Measurements from ENCODE around the gene OTX2.

Gene OTX2

DNA sequence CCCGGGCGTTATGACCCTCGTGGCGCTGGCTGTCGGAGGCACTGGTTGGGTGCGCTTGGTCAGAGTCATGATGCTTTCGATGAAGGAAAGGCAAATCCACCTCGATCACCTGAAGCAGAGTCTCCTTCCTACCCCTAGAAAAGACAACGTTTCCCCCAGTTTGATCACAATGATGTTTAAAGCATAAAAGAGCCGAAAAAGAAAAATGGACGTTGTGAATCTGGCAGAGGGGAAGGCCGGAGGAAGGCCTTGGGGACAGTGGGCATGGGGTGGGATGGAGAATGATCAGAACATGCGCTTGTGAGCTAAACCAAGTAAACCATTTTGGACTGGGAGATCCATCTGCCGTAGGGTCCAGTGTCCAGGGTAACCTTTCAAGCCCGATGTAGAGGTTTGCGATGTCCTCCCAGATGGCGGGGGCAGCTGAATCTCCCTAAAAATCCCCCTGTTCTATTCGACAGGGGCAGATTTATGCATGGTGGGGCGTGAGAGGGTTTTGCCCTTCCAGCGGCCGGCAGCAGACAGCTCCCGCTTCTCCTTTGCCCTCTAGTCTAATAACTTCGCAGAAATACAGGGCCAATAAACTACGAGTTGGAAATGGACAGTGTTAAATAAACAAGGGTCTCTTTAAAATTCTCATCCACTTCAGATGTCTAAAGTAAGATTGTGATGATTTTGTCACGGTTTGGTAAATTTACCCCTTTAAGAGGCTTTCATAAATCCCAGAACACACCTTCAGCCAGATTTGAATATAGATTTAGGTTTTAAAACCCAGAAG lies 2.3 kb upstream of the OTX2 start:
- DNase-seq (ENCODE audit: low read depth in 2 of 2, low spot score in 1 of 2), result no peak

DNA sequence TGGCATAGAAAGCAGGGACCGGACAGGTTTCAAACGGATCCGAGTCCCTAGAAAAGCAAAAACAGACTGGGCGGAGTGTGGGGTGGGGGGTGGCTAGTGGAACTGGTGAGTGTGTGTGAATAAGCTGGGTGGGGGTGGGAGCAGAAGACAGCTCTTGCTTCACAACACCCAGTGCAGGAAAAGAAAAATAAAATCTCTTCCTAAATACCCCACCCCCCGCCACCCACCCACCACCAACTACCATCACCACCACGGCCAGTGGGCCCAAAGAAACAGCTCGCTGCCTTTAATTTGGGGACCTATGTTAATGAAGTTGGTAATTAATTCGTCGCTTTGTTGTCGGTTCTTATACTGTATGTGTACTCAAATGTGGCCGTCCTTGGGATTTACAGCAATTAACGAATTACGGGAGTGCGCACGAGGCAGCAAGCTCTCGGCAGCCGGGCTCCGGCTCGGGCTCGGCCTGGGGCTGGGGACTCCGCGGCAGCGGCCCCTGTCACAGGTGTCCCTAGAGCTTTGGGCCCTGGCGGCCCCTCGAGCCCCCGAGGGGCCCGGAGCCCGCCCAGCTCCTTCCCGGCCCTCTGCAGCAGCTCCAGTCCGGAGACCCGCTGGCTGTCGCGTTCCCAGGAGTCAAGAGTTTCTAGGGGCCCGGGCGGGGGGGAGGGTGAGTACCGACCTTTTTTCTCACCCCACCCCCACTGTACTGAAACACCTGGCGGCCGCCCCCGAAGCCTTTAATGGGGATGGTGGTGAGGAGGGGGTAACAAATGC lies 1.5 kb upstream of the OTX2 start:
- no peak for DNase-seq (ENCODE audit: low read depth in 2 of 2, low spot score in 1 of 2)

DNA sequence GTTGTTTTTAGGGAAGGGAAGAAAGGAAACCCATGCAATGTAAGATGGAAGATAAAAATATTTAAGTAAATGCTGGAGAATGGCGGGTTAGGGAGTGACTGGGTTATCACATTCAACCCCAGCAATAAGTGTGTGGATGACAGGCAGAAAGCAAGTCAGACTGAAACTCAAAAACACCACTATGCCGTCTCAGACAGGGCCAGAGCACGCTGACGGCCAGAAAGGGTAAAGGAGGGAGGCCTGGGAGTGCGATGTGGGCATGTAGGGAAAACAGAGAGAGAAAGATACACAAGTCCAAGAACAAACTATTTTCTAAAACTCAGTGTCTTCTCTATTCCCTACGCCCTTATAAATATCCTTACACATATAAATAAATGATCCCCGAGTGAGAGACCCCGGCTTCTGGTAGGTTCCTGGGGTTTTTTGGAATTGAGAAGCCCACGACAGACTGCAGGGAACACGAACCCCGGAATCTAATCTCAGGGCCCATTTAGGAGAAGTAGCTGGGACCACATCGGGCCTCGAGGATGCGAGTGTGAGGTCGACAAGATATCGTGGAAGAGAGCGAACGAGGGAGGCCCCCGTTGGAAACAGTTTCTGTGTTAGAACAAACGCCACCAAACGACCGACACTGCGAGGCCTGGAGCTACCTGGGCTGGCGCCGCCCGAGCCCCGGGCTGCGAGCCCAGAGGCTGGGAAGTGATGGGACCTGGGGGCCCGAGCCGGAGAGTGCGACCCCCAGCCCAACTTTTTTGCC lies 735 bp upstream of the OTX2 start:
- DNase-seq (ENCODE audit: low read depth in 2 of 2, low spot score in 1 of 2), result no peak

DNA sequence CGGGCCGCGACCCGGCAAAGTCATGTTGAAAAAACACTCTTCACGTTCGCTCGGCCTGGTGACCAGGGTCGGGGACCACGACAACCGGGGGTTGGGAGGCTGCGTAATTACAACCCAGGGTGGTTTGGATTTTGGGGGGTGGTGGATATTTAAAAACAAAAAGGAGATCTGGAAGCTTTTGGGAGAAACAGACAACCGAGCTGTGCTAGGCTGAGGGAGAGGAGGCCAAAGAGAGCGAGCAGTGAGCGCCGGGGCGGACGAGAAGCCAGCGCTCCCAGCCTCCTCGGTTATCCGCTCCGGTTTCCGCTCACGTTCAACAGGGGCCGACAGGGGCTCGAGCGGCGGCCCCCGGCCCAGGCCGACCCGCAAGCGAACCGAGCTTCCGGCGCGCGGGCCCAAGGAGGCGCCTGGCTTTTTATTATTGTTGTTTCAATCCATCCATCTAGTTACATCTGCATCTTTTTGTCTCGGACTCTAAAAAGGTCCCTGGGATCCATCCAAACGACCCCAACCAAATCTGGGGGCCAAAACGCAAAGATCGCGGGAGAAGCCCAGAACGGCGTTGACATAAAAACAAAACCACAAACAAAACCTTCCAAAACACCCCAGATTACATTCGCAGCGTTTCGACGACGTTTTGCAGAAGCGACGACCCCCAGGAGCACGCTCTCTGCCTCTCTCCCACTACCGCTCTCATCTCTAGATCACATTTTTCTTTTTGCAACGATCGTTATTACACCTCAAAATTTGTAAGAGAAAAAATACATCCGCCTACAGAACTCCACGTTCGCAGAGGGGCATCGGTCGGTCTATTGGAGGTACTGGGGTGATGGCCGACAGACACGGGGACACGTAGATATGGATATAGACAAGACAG lies 771 bp downstream of the OTX2 start:
- DNase-seq (ENCODE audit: low read depth in 2 of 2, low spot score in 1 of 2), result no peak

DNA sequence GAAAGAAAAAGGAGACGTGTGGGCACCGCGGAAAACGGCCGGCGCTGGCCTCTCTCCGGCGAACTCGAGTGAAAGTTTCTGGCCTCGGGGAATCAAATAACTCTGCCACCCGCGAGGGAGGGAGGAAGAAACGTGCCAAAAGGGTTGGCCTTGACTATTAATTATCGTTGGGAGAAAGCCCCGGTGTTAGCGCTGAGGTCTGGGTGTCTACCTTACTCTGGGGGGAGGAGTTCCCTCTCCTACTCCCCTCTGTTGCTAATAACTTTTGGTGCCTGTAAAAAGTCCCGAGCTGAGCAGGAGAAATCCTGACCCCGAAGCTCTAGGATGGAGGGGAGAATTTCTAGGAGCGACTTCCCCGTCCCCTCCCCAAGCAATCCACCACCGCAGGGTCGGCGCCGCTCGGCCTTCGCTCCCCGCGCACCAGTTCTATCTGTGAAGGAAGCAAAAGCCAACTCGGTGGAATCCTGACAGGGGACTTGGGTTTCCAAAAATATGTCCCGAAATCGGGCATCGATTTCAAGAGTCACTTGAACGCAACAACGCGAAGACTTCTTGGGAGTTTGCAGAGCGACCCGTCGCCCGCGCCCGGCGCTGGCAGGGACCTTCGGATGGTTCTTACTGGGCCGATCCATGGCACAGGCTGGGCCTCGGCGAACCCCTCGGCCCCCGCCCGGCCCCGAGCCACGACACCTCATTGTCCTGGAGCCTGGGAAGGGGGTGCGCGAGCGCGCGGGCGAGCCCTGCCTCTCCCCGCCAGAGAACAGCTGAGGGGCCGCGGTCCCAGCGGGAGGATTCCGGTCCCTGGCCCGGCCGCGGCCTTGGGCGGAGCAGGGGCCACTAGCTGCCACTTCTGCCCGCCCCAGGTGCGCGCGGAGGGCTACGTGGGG lies 1.7 kb downstream of the OTX2 start:
- DNase-seq (ENCODE audit: low read depth in 2 of 2, low spot score in 1 of 2), result no peak

DNA sequence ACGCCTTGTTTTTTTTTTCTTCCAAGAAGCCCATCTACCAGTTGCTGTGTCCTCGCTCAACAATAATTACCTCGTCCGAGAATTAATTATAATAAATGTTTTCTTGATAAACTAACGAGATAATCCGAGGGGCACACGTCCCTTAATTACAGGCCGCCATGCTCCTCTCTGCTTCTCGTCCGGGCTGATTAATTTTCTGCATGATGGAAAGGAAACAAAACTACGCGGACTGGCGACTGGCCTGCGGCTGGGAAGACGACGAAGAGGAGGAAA lies 2.2 kb downstream of the OTX2 start:
- DNase-seq (ENCODE audit: low read depth in 2 of 2, low spot score in 1 of 2), result no peak

DNA sequence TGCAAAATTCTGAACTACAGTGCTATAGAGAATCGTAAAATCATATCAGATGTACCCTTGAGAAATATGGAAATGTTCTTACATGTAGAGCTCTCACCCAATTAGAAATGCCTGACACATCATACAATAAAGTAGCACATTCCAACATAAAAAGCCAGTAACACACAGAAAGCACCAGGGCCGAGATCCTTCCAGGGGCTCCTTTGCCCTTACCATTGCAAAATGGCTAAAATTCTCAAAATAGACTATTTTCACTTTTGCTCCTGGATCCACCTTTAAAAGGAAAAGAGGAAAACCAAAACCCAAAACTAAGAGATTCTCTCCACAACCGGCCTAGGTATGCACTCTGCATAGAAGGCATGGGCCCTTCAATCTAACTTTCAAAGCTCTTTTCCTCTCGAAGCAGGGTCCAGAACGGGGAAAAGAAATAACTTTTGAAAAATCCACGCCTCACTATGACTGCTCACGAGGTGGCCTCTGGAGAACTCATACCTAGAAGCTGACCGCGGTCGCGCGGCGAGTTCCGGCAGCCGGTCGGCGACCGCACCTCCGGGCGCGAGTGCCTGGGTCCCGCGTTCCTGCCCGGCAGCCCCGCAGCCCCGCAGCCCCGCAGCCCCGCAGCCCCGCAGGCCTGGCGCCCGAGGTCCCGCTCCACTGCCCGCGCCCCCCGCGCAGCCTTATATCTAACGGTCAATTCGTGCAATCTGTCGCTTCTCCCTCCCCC lies 2.7 kb downstream of the OTX2 start:
- no peak for DNase-seq (ENCODE audit: low read depth in 2 of 2, low spot score in 1 of 2)

DNA sequence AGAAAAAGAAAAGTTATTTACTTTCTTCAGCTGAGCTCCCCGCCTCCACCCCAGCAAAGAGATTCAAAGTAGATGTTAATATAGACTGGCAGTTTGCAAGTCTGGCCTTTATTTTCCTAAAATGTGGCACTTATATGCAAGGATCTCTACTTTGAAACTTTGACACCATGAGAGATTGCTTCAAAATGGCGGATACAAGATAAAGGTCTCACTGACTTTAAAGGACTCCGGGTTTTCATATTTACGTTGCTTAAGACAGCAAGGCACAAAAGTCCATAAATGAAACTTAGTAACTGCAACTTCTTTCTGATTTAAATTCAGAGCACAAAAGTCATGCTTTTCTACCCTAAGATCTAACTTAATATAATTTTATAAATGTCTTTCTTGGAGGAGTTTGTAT lies 3.5 kb downstream of the OTX2 start:
- no peak for DNase-seq (ENCODE audit: low read depth in 2 of 2, low spot score in 1 of 2)

DNA sequence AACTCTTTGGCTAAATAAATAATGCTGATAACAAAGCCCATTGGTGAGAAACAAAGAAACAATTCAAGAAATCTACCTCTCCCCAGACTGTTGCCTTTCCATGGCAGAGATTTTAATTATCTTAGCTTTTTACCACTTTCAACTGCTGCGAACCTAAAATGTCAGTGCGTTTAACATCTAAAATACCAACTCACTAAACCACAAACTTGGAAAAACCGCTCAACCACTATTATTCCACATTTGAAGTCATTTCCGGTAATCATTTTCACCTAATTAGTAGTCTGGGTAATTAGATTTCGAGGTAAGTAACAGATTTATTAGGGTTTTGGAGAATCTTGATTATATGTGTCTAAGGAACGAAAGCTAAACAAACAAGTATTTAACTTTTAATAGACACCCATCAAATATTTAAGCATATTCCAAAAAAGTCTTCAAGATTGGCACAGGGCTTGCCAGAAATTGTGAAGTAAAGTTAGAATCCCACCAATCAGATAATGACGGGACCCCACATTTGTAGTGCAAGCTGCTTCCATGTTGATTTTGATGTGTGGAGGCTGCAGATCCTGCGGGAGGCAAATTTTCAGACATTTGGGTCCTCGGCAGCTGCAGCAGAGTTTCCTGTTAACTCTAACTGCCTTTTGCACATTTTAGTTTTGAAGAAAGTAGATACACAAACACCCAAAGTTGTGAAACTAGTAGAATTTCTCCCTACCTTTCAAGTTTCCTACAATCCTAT lies 4.1 kb downstream of the OTX2 start:
- DNase-seq (ENCODE audit: low read depth in 2 of 2, low spot score in 1 of 2), result no peak

DNA sequence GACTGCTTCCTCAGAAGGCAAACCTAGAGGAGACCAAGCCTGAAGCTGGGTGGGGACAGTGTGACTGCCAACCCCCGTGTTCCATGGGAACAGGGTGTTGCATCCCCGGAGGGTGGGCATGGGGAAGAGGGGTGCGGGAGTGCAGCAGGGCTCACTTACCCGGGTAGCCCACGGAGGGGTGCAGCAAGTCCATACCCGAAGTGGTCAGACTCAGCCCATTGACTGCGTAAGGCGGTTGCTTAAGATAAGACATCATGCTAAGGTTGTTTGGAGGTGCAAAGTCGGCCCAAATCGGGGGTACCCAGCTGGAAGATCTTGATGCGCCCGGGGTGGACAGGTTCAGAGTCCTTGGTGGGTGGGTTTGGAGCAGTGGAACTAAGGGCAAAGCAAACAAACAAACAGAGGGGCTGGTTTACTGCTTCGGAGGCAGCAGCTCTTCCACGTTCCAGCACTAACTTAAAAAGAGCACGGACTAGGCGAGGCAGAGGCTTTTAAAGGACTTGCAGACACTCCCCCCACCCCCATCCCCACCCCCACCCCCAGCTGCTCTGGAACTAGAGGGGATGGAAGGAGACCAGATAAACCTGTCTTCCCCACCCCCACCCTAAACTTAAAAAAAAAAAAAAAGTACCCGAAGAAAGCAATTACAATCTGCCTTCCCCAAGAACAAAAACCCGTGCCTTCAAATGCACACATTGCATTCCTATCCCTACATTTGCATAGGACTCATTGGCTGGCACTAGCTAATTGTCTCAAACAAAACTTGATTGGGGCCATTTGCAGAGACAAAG lies 4.9 kb downstream of the OTX2 start:
- DNase-seq (ENCODE audit: low read depth in 2 of 2, low spot score in 1 of 2), result no peak

DNA sequence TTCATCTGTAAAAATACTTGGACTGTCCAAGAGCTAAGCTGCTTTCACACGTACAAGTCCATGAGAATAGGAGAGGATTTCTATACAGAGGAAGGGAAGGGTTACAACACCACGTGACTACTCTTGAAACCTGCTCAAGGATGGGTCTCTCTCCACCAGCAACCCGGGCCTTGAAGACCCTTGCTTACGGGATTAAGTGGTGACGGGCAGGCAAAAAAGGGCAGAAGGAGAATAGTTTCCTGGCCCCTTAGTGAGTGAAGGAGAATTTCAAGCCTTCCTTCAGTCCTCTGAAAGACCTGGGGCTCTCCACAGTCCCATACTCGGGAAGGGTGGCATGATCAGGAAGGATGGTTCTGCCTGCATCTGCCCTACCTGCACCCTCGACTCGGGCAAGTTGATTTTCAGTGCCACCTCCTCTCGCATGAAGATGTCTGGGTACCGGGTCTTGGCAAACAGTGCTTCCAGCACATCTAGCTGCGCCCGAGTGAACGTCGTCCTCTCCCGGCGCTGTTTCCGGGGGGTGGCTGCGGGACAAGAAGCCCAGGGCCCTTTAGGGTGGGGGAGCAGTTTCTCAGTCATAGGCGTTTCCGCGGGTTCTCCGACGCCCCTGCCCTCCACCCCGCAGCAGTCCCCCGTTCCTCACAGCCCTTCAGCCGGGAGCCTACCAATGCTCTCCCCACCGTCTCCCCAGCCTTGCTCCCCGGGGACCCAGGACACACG lies 6.3 kb downstream of the OTX2 start:
- no peak for DNase-seq (ENCODE audit: low read depth in 2 of 2, low spot score in 1 of 2)

DNA sequence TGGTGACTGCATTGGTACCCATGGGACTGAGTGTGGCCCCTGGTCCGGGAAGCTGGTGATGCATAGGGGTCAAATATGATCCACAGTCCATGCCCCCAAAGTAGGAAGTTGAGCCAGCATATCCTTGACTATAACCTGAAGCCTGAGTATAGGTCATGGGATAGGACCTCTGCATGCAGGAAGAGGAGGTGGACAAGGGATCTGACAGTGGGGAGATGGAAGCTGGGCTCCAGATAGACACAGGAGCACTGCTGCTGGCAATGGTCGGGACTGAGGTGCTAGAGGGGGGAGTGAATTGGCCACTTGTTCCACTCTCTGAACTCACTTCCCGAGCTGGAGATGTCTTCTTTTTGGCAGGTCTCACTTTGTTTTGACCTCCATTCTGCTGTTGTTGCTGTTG lies 8.4 kb downstream of the OTX2 start:
- no peak for DNase-seq (ENCODE audit: low read depth in 2 of 2, low spot score in 1 of 2)

DNA sequence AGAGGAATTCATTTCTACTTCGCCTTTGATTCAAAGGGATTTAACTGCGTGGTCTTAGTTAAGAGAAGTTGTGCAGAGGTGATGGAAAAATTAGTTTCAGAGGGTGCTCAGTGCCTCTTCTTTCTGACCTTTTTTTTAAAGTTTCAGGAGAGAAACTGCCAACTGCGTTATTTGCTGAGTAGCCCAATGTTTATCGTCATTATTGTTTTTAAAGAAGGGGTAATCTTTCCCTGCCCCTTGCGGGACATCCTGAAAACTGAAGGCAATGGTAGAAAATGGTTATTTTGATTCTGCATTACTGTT lies 11.0 kb downstream of the OTX2 start:
- no peak for DNase-seq (ENCODE audit: low read depth in 2 of 2, low spot score in 1 of 2)

DNA sequence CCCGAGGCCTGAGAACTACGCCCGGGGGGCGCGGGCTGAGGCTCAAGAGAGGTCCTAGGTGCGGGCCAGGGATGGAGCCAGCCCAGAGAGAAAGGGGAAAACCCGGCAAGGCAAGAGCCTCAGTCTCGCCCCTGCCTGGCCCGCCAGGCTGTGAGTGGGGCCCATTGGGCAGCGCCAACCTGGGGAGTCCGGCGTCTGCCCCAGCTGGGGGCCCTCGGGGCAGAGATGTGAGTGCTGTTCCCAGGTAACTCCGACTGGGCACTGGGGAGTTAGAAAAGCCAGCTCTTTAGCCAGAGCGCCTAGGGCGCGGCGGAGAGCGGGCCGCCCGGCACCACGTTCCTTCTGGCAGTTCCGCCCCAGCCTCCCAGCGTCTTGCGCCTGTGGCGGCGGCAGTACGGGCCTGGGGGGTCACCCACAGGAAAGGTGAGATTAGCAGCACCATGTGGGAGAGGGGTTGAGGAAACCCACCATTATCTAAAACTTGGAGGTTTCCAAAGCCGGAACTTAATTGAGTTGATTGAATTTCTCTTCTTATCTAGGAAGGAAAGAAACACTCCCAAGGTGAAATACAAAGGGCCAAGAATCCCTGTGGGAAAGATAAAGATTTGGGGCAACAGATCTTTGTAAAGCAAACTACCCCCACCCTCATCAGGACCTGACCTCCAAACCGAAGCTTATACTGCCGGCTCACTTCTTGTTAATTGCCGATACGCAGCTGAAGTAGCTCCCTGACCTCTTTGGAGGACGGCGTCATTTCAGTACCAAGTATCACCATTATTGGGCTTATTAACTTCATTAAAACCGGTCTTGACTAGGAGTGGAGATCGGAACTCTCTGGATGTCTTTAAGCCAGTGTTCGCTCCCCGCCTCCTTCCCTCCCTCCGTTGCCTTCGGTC lies 11.6 kb downstream of the OTX2 start:
- DNase-seq (ENCODE audit: low read depth in 2 of 2, low spot score in 1 of 2), result no peak

DNA sequence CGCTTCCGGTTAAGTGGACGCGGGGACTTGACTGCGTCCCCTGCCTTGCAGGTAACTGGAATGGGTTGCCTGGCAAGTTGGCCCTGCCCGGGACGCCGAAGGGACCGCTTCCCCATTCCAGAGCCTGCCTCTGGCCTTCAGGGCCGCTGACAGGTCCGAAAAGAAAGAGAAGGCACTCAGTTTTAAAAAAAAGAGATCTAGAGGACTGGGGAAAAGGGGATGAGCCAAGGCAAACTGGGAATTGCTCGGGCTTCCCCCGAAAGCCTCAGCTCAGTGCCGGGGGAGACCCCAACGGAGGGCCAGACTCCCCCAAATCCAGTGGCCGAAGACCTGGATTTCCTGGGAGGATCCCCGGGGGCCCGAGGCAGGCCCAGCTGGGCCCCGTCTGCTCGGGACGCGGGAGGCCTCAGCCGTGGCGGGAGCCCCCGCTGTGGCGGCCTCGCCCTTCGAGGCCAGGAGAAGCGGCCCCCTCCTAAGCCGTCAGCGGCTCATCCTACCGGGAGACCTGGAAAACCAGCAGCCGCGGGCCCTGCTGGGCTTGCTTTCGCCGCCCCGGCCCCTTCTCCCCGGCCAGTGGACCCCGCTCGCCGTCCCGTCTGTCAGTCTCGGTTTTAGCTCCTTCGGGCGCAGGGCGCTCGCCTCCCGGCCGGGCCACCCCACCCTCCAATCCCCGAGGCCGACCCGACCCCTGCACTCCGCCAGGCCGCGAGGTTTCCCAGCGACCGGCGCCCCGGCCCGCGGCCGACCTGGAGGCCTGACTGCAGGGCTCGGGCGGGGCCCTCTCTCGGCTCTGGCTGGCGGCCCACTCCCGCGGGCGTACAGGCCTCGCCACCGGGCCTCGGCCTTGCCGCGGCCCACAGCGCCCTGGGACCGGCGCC lies 12.5 kb downstream of the OTX2 start:
- no peak for DNase-seq (ENCODE audit: low read depth in 2 of 2, low spot score in 1 of 2)

Measured in stimulated activated CD8-positive, alpha-beta memory T cell treated with anti-CD3 and anti-CD28 coated beads, Interleukin-4, amount 100 ng/mL, for 1 hour (primary cell).